ENCODE results near the gene DCP1B.

Gene DCP1B

DNA sequence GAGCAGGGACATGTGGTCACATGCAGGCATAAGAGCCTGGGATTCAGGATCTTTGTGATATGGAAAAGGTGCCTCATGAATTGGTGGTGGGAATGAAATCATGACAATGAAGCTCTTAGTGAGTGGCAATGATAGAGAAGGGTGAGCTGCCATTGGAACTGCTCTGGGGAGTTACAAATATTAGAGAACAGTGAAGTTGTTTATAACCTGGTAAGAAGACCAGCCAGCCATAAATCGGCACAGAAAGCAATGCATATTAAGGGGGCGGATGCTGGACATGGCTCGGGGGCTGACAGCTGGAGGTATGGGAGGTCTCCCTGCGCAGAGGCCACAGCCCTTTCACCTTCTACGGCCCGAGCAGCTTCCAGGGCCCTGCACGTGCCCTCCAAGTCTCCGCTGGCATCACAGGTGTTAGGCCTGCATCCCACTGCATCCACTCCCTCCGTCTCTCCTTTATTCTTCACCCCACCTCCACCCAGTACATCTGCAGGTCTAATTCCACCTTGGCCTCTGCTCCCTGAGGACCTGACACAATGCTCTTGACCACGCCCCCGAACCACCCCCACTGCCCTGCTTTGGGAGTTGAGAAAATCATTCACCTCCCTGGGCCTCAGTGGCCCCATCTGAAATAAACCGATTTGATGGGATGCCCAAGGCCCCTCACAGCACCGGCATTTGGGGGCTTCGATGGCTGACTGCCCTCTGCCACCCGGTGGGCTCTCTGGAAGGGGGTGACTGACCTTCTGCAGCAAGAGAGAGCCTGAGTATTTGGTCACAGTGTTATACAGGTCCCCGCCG is 89.9 kb downstream of the DCP1B start:
- Histone ChIP-seq H2BK5ac (ENCODE audit: low read length) (no peak overlapping the region), H2BK15ac (replicated peaks; ENCODE audit: low read depth) (no peak overlapping the region), H3K4me3 (ENCODE audit: low read length) (no peak overlapping the region), H3K9ac (ENCODE audit: low read length) (no peak overlapping the region), H3K36me3 (ENCODE audit: control insufficient read depth, insufficient read depth, low read length) (no peaks in the 10 kb centered on the region), H3K18ac (ENCODE audit: low read length) (no peak overlapping the region), H3K79me2 (ENCODE audit: control insufficient read depth, insufficient read depth, low read length) (no peaks in the 10 kb centered on the region), H3K4ac (ENCODE audit: low read depth, low read length) (no peak overlapping the region), H3K56ac (ENCODE audit: low read length) (no peak overlapping the region), H2AK5ac (ENCODE audit: low read length) (no peak overlapping the region), H3K23ac (ENCODE audit: low read length) (no peak overlapping the region), H3K27ac (ENCODE audit: low read depth, low read length) (no peak overlapping the region), H3K79me1 (ENCODE audit: low read length) (no peaks in the 10 kb centered on the region), H4K8ac (ENCODE audit: low read depth, low read length) (no peak overlapping the region), H3K27me3 (ENCODE audit: insufficient read depth, low read length, poor library complexity) (no peaks in the 10 kb centered on the region), H3K4me1 (ENCODE audit: control insufficient read depth, low read depth, low read length) (no peaks in the 10 kb centered on the region), H3K4me2 (ENCODE audit: low read length) (no peak overlapping the region), H2BK120ac (ENCODE audit: low read depth, low read length) (no peak overlapping the region), H4K5ac (ENCODE audit: low read length) (no peak overlapping the region)
- no CpG with 5 or more reads among the region's 17 CpGs for WGBS (ENCODE audit: extremely low coverage, insufficient coverage, low lambda C conversion rate)
- no peak for DNase-seq

DNA sequence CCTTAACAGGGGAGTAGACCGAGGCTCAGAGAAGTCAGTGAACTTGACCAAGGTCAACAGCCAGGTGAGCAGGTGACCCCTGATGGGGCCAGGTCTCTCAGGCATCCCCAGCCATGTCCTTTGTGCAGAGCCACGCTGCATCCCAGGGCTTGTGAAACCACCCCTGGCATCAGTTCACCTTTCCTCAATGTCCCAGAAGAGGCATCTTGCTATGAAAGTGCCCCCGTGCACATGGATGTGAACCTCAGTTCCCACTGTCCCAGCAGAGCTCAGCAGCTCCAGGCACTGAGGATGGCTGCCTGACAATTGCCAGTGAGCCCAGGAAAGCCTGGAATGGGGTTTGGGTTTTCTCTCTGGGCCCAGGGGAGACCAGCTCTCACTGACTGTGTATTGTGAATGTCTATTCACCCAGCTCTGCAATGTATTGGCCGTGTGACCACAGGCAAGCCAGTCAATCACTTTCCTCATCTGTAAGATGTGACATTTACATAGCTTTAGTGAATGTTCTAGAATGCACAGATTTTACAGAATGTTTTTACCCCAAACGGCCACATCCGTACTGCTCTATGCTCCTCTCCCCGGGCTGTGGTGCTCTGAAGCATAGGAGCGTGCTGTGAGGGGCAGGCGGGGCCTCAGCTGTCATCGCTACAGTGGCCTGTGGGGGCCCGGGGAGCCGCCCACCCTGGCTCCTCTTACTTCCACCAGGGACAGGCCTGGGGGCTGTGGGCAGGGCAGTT is 90.7 kb downstream of the DCP1B start:
- no peak for DNase-seq

DNA sequence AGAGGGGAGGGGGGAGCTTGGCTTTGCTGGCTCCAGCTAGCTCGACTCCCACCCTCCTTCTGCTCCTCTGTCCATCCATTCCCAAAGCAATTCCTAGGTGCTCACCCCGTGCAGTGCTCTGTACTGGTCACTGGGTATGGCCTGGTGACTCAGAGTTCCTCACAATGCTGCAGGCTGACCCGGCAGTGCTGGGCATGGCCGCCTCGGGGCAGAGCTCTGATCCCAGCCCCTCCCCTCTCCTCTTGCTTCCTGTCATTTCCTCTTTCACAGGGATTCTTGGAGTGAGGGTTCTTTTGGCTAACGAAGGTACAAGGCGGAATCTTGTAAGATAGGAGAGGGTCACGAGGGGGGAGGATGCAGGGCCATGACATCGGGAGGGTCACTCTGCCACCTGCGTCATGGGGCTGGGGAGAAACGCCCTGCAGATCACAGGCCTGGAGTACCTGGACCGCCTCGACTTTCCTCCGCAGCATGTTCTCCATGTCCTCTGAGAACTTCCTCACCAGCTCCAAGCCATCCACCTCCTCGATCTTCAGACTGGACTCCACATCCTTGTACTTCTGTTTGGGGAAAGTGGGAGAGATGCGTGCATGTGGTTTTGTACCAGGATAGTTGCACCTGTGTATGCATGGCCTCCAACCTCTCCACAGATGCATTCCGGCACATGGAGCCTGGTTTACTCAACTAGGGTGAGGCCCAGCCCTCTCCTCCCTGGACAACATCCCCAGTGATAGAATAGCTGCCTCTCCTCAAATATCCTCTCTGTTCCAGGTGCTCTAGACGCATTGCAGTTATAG is 91.5 kb downstream of the DCP1B start:
- no peaks in the 10 kb centered on the region for H3K79me1 ChIP-seq (ENCODE audit: low read length)
- H3K9ac ChIP-seq (ENCODE audit: low read length): no peak overlapping the region
- DNase-seq: peak; percentile 18
- H3K4me1 ChIP-seq (ENCODE audit: control insufficient read depth, low read depth, low read length): no peaks in the 10 kb centered on the region
- no peak overlapping the region for H3K23ac ChIP-seq (ENCODE audit: low read length)
- H2BK120ac ChIP-seq (ENCODE audit: low read depth, low read length): no peak overlapping the region
- no peak overlapping the region for H4K5ac ChIP-seq (ENCODE audit: low read length)
- no peaks in the 10 kb centered on the region for H3K27me3 ChIP-seq (ENCODE audit: insufficient read depth, low read length, poor library complexity)
- no peak overlapping the region for H3K4me2 ChIP-seq (ENCODE audit: low read length)
- H3K36me3 ChIP-seq (ENCODE audit: control insufficient read depth, insufficient read depth, low read length): no peaks in the 10 kb centered on the region
- no peak overlapping the region for H4K8ac ChIP-seq (ENCODE audit: low read depth, low read length)
- H2AK5ac ChIP-seq (ENCODE audit: low read length): no peak overlapping the region
- H3K56ac ChIP-seq (ENCODE audit: low read length): no peak overlapping the region
- no CpG with 5 or more reads among the region's 18 CpGs for WGBS (ENCODE audit: extremely low coverage, insufficient coverage, low lambda C conversion rate)
- no peak overlapping the region for H3K27ac ChIP-seq (ENCODE audit: low read depth, low read length)
- H2BK15ac ChIP-seq (replicated peaks; ENCODE audit: low read depth): no peak overlapping the region
- H3K4ac ChIP-seq (ENCODE audit: low read depth, low read length): no peak overlapping the region
- H3K4me3 ChIP-seq (ENCODE audit: low read length): no peak overlapping the region
- no peaks in the 10 kb centered on the region for H3K79me2 ChIP-seq (ENCODE audit: control insufficient read depth, insufficient read depth, low read length)
- no peak overlapping the region for H2BK5ac ChIP-seq (ENCODE audit: low read length)
- no peak overlapping the region for H3K18ac ChIP-seq (ENCODE audit: low read length)

More for the DNA sequence above, 90.7 kb downstream of the DCP1B start:
- Histone ChIP-seq H3K27me3 (ENCODE audit: insufficient read depth, low read length, poor library complexity) (no peaks in the 10 kb centered on the region), H3K4me1 (ENCODE audit: control insufficient read depth, low read depth, low read length) (no peaks in the 10 kb centered on the region), H2BK15ac (replicated peaks; ENCODE audit: low read depth) (no peak overlapping the region), H3K27ac (ENCODE audit: low read depth, low read length) (no peak overlapping the region), H3K79me2 (ENCODE audit: control insufficient read depth, insufficient read depth, low read length) (no peaks in the 10 kb centered on the region), H3K4ac (ENCODE audit: low read depth, low read length) (no peak overlapping the region), H3K79me1 (ENCODE audit: low read length) (no peaks in the 10 kb centered on the region), H3K36me3 (ENCODE audit: control insufficient read depth, insufficient read depth, low read length) (no peaks in the 10 kb centered on the region), H3K23ac (ENCODE audit: low read length) (no peak overlapping the region), H4K5ac (ENCODE audit: low read length) (no peak overlapping the region), H3K18ac (ENCODE audit: low read length) (no peak overlapping the region), H4K8ac (ENCODE audit: low read depth, low read length) (no peak overlapping the region), H3K9ac (ENCODE audit: low read length) (no peak overlapping the region), H3K56ac (ENCODE audit: low read length) (no peak overlapping the region), H2BK120ac (ENCODE audit: low read depth, low read length) (no peak overlapping the region), H2BK5ac (ENCODE audit: low read length) (no peak overlapping the region), H3K4me2 (ENCODE audit: low read length) (no peak overlapping the region), H2AK5ac (ENCODE audit: low read length) (no peak overlapping the region), H3K4me3 (ENCODE audit: low read length) (no peak overlapping the region)
- no CpG with 5 or more reads among the region's 12 CpGs for WGBS (ENCODE audit: extremely low coverage, insufficient coverage, low lambda C conversion rate)

DNA sequence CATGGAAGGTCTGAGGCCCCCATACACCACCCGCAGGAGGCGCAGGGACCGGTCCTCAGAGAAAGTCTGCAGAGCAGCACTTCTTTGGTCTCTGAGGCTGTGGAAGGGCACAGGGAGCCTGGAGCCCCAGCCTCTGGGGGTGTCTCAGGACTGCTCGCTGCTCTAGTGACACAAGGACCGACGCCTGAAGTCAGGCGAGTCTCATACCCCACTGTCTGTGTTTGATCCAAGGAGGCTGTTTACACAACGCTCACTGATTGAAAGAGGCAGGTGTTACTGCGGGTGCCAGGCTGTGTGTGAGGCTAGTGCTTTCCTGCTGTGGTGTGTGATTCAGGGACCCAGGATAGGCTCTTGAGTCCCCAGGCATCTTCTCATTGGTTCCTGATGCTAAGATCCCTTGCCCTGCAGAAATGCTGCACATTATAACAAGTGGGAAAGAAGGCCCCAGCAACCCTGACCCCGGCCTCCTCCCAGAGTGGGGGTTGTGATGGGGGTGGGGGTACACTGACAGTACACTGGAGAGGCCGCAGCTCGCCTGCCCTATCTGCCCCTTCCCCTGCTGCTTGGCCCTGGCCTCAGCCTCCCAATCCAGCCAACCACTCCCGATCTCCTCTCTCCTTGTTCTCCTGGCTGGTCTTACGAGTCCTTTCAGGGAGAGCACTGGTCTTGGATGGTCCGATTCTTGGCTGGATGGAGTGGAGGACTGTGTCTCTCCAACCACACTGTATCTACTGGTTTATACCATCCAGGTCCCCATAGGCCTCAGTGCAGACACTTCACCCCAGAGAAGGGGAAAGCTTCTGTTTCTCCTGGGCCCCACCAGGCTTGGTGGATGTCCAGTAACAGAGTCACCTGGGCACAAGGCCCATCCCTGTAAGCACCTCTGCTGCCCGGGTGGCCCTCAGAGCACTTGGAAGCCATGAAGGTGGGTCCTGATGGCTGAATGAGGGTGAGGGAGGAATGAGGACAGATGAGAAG is 92.4 kb downstream of the DCP1B start:
- H3K23ac ChIP-seq (ENCODE audit: low read length): no peak overlapping the region
- no peak overlapping the region for H4K5ac ChIP-seq (ENCODE audit: low read length)
- DNase-seq: no peak
- no peak overlapping the region for H3K4ac ChIP-seq (ENCODE audit: low read depth, low read length)
- no peak overlapping the region for H2BK120ac ChIP-seq (ENCODE audit: low read depth, low read length)
- WGBS (ENCODE audit: extremely low coverage, insufficient coverage, low lambda C conversion rate): no CpG with 5 or more reads among the region's 16 CpGs
- H3K27me3 ChIP-seq (ENCODE audit: insufficient read depth, low read length, poor library complexity): no peaks in the 10 kb centered on the region
- no peaks in the 10 kb centered on the region for H3K79me1 ChIP-seq (ENCODE audit: low read length)
- no peak overlapping the region for H3K56ac ChIP-seq (ENCODE audit: low read length)
- no peak overlapping the region for H3K27ac ChIP-seq (ENCODE audit: low read depth, low read length)
- H4K8ac ChIP-seq (ENCODE audit: low read depth, low read length): no peak overlapping the region
- H3K36me3 ChIP-seq (ENCODE audit: control insufficient read depth, insufficient read depth, low read length): no peaks in the 10 kb centered on the region
- no peak overlapping the region for H2BK15ac ChIP-seq (replicated peaks; ENCODE audit: low read depth)
- H3K9ac ChIP-seq (ENCODE audit: low read length): no peak overlapping the region
- H3K18ac ChIP-seq (ENCODE audit: low read length): no peak overlapping the region
- no peak overlapping the region for H3K4me2 ChIP-seq (ENCODE audit: low read length)
- no peaks in the 10 kb centered on the region for H3K79me2 ChIP-seq (ENCODE audit: control insufficient read depth, insufficient read depth, low read length)
- H2BK5ac ChIP-seq (ENCODE audit: low read length): no peak overlapping the region
- H3K4me3 ChIP-seq (ENCODE audit: low read length): no peak overlapping the region
- no peaks in the 10 kb centered on the region for H3K4me1 ChIP-seq (ENCODE audit: control insufficient read depth, low read depth, low read length)
- H2AK5ac ChIP-seq (ENCODE audit: low read length): no peak overlapping the region

DNA sequence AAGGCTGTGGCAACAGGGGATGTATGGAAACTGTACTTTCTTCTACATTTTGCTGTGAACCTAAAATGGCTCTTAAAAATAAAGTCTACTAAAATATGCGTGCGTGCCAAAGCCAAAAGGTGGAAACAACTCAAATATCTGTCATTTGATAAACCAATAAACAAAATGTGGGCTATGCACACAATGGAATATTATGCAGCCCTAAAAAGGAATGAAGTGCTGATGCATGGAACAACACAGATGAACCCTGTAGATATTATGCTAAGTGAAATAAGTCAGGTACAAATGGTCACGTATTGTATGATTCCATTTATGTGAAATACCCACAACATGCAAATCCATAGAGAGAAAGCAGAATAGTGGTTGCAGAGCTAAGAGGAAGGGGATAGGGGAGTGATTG is 93.8 kb downstream of the DCP1B start:
- Histone ChIP-seq H2BK15ac (replicated peaks; ENCODE audit: low read depth) (no peak overlapping the region), H3K27me3 (ENCODE audit: insufficient read depth, low read length, poor library complexity) (no peaks in the 10 kb centered on the region), H3K23ac (ENCODE audit: low read length) (no peak overlapping the region), H3K9ac (ENCODE audit: low read length) (no peak overlapping the region), H3K4ac (ENCODE audit: low read depth, low read length) (no peak overlapping the region), H3K4me1 (ENCODE audit: control insufficient read depth, low read depth, low read length) (no peaks in the 10 kb centered on the region), H3K27ac (ENCODE audit: low read depth, low read length) (no peak overlapping the region), H3K4me2 (ENCODE audit: low read length) (no peak overlapping the region), H4K8ac (ENCODE audit: low read depth, low read length) (no peak overlapping the region), H3K79me1 (ENCODE audit: low read length) (no peaks in the 10 kb centered on the region), H3K79me2 (ENCODE audit: control insufficient read depth, insufficient read depth, low read length) (no peaks in the 10 kb centered on the region), H3K4me3 (ENCODE audit: low read length) (no peak overlapping the region), H2AK5ac (ENCODE audit: low read length) (no peak overlapping the region), H3K36me3 (ENCODE audit: control insufficient read depth, insufficient read depth, low read length) (no peaks in the 10 kb centered on the region), H2BK5ac (ENCODE audit: low read length) (no peak overlapping the region), H2BK120ac (ENCODE audit: low read depth, low read length) (no peak overlapping the region), H3K56ac (ENCODE audit: low read length) (no peak overlapping the region), H4K5ac (ENCODE audit: low read length) (no peak overlapping the region), H3K18ac (ENCODE audit: low read length) (no peak overlapping the region)
- WGBS (ENCODE audit: extremely low coverage, insufficient coverage, low lambda C conversion rate): no CpG with 5 or more reads among the region's 3 CpGs
- DNase-seq: no peak
